Camera-type eye (tissue), 1 donor: Measurements from ENCODE around the gene TRAPPC6A. TPM values are rescaled to one million over a fixed set of nuclear protein-coding genes. Genes with fewer than 3 reads are reported as not detected.

ENCODE experiments used
- total RNA-seq: library from RNA; depleted of rRNA; stranded (reverse); fragments of >200 nt; gene quantifications from one replicate; pipeline ENCODE4 v1.2.3, GENCODE V29; 2014

The TRAPPC6A gene, protein sequence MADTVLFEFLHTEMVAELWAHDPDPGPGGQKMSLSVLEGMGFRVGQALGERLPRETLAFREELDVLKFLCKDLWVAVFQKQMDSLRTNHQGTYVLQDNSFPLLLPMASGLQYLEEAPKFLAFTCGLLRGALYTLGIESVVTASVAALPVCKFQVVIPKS
- total RNA-seq: 13.2 TPM

DNA sequence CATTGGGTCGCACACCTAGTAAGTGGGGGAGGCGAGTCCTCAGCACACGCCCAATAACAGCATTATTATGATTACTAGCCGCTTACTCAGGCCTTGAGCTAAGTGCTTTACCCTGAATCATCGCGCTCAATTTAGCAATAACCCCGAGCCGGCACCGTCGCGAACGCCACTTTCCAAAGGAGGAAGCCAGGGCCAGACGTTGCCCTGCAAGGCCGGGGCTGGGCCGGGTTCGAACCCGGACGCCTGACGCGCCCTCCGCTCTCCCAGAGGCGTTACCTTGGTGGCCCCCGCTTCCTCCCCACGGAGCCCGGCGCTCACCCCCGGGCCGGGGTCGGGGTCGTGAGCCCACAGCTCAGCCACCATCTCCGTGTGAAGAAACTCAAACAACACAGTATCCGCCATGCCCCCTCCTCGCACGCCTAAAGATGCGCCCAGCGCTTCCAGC lies at the start of gene TRAPPC6A:
TRAPPC6A (minus strand) TSS at position 421 of the 445 bp plus-strand sequence; CDS start at position 402, 19 bp downstream.

DNA sequence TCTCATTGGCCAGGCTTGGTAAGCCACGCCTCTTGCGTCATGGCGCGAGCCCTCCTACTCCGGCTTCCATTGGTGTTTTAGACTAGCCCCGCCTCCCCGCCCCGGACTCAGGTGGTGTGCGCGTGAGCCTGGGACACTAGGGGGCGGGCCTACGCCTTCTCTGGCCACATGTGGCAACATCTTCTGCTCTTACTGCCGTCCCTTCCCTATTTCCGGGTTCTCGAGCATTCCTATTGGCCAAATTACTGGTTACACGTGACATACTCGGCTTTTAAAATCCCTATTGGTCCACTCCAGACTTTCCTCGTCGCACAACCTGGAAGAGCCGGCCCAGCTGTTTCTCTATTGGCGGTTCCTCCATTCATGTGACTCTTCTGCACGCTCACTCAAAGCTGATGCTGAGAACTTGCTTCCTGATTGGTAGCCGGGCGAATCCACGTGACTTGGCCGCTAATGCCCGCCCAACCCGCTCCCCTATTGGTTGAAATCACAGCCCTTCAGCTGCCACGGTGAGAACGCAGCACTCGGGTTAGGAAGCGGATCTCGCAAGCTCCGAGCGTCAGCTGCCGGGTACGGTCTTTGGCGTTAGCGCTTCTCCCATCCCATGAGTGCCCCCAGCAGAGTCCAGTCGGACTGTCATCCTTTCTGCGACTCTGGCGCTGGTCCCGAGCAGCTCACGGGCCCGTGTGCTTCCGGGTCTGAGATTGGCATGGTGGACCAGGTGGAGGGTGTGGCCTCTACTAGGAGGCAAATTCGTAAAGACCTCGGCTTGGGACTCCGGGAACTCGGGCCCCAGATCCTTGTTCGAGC lies 430 bp upstream of the TRAPPC6A start, which contains the start of gene BLOC1S3:
BLOC1S3 (plus strand) TSS at position 523 of the 810 bp plus-strand sequence. CDS start 513 bp downstream, outside the sequence.

DNA sequence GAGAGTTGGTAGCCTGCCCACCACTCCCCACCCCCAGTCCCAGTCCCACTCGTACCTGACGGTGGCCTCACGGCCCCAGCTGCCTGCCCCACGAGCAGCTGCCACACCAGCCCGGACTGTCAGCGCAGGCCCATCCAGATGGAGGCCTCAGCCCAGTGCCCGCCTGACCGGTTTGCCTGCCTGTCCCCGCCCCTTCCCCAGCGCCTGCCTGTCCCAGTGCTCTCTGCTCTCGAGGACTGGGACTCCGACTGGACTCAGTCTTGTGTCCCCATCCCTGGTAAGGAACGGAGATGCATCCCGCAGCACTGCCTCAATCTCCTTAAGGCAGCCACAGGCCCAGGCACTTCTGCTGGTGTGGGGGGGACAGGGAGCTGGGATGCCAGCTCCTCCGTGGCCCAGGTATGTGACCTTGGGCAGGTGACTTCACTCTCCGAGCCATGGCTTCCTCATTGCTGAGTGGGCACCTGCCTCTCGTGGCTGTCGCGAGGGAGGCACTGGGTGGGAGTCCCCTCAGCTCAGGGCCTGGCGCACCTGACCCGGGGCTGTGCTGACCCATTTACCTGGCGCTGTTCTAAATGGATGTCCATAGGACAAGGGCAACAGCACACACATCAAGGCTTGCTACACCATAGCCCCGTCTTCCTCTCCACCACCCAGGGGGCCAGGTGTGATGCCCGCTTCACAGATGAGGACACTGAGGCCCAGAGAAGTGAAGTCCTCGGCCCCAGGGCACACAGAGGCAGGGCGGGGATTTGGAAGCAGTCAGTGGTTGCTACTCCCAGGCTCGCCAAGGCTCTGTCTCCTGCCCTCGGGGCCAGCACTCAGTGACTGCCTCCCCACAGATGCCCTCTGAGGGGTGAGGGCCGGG lies 16.9 kb downstream of the TRAPPC6A start, which contains the start of gene NKPD1:
NKPD1 (minus strand) TSS at position 113 of the 868 bp plus-strand sequence. CDS start 832 bp downstream, outside the sequence.

Other genes with a start within 250 kb of the TRAPPC6A start
- not detected for gene APOC4, start 236.0 kb downstream of the TRAPPC6A start, total RNA-seq
- gene APOC2, start 232.2 kb downstream of the TRAPPC6A start, total RNA-seq: not detected
- gene CLPTM1, start 222.9 kb downstream of the TRAPPC6A start, total RNA-seq: 44.4 TPM
- 3.6 TPM for gene RELB, start 176.8 kb downstream of the TRAPPC6A start, total RNA-seq
- gene CLASRP, start 139.2 kb downstream of the TRAPPC6A start, total RNA-seq: 79.8 TPM
- 0.71 TPM for gene ZNF296, start 101.8 kb downstream of the TRAPPC6A start, total RNA-seq
- 17.5 TPM for gene GEMIN7, start 99.0 kb downstream of the TRAPPC6A start, total RNA-seq
- gene PPP1R37, start 85.1 kb downstream of the TRAPPC6A start, total RNA-seq: 48.3 TPM
- gene NKPD1, start 17.3 kb downstream of the TRAPPC6A start, total RNA-seq: 0.60 TPM
- gene BLOC1S3, start 547 bp upstream of the TRAPPC6A start, total RNA-seq: 7.8 TPM
- 3.5 TPM for gene EXOC3L2, start 67.2 kb upstream of the TRAPPC6A start, total RNA-seq
- gene MARK4, start 73.0 kb upstream of the TRAPPC6A start, total RNA-seq: 35.6 TPM
- 122 TPM for gene CKM, start 144.6 kb upstream of the TRAPPC6A start, total RNA-seq
- gene KLC3, start 162.5 kb upstream of the TRAPPC6A start, total RNA-seq: 1.8 TPM
- 19.9 TPM for gene ERCC2, start 192.3 kb upstream of the TRAPPC6A start, total RNA-seq
- gene PPP1R13L, start 226.8 kb upstream of the TRAPPC6A start, total RNA-seq: 6.9 TPM
- gene POLR1G, start 228.4 kb upstream of the TRAPPC6A start, total RNA-seq: 5.7 TPM
- gene ERCC1, start 245.7 kb upstream of the TRAPPC6A start, total RNA-seq: 74.1 TPM